Measurements from ENCODE around the gene ZNF385C. TPM values are rescaled to one million over a fixed set of nuclear protein-coding genes. Genes with fewer than 3 reads are reported as not detected.

Gene ZNF385C
- total RNA-seq, 4 donors from 2014 or later = not detected

DNA sequence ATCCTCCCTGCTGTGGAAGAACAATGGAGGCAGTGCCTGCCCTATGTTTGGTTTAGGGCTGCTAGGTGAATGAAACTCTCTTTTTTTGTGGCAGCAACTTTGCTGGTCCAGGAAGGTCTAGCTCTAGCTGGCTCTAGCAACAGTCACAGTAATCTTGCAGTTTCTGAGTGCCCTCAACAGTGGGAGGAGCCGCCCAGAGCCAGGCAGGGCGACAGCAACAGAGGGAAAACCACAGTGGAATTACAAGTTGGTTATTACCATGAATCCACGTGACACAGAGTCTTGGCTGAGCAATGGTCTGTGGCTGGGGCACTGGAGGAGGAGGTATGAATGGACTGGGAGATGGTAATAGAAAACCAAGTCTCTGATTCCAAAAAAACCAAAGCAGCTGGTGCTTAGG lies 34.7 kb upstream of the ZNF385C start:
- H3K27me3 ChIP-seq = no peaks in the 10 kb centered on the region
- H3K4me1 ChIP-seq = peaks cover 0 to 94% (median 29%) of the 10 kb centered on the region in 3 donors
- ATAC-seq = peak; percentile 19
- TF ChIP-seq POLR2AphosphoS5 (IDR thresholded peaks at IDR 0.05) = no peak
- TF ChIP-seq, protein P1, sequence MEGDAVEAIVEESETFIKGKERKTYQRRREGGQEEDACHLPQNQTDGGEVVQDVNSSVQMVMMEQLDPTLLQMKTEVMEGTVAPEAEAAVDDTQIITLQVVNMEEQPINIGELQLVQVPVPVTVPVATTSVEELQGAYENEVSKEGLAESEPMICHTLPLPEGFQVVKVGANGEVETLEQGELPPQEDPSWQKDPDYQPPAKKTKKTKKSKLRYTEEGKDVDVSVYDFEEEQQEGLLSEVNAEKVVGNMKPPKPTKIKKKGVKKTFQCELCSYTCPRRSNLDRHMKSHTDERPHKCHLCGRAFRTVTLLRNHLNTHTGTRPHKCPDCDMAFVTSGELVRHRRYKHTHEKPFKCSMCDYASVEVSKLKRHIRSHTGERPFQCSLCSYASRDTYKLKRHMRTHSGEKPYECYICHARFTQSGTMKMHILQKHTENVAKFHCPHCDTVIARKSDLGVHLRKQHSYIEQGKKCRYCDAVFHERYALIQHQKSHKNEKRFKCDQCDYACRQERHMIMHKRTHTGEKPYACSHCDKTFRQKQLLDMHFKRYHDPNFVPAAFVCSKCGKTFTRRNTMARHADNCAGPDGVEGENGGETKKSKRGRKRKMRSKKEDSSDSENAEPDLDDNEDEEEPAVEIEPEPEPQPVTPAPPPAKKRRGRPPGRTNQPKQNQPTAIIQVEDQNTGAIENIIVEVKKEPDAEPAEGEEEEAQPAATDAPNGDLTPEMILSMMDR (IDR thresholded peaks at IDR 0.05) = no peak
- no peak for TF ChIP-seq EP300 (IDR thresholded peaks at IDR 0.05)
- no peak for TF ChIP-seq POLR2A (IDR thresholded peaks at IDR 0.05)
- H3K27ac ChIP-seq = peak overlapping the region in 3 of 4 donors; percentile 49 to 66 (median 64)
- peaks cover 0 to 48% of the 10 kb centered on the region in 2 donors for H3K36me3 ChIP-seq
- WGBS, 2 donors (ENCODE audit: low coverage in 1 of 2) = 63 to 83% methylated on average over 1 of the region's 3 CpGs
- no peaks in the 10 kb centered on the region for H3K9me3 ChIP-seq
- H3K4me3 ChIP-seq = no peak overlapping the region

DNA sequence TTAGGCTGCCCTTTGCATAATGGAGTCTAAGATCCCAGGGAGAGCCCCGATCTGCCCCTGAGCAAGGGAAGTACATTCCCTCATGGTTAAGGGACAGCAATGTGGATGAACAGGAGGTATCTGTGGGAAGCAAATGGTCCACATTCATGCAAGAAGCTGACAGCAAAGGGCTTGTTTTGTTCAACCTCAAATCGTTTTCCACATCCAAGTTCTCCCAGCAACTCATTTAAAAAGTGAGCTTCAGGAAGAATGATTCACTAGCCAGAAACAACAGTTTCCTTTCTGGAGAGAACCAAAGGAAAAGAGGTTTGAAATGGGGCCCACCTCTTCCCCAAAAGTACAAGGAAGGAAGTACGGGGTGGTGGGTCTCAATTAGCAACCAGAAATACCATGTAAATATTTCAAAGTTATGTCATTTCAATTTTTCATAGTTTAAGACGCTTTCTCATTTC lies 33.7 kb upstream of the ZNF385C start:
- Histone ChIP-seq H3K4me3 (no peak overlapping the region), H3K9me3 (no peaks in the 10 kb centered on the region), H3K27ac (peak overlapping the region in 3 of 4 donors; percentile 49 to 81 (median 64)), H3K36me3 (peaks cover 0 to 57% of the 10 kb centered on the region in 2 donors), H3K27me3 (no peaks in the 10 kb centered on the region), H3K4me1 (peaks cover 0 to 87% (median 29%) of the 10 kb centered on the region in 3 donors)
- 43 to 49% methylated on average over 3 to 4 of the region's 4 CpGs for WGBS, 2 donors (ENCODE audit: low coverage in 1 of 2)
- no peak for TF ChIP-seq POLR2AphosphoS5 (IDR thresholded peaks at IDR 0.05)
- TF ChIP-seq POLR2A (IDR thresholded peaks at IDR 0.05) = no peak
- no peak for TF ChIP-seq EP300 (IDR thresholded peaks at IDR 0.05)
- TF ChIP-seq, protein P1 (IDR thresholded peaks at IDR 0.05) = no peak
- no peak for ATAC-seq

DNA sequence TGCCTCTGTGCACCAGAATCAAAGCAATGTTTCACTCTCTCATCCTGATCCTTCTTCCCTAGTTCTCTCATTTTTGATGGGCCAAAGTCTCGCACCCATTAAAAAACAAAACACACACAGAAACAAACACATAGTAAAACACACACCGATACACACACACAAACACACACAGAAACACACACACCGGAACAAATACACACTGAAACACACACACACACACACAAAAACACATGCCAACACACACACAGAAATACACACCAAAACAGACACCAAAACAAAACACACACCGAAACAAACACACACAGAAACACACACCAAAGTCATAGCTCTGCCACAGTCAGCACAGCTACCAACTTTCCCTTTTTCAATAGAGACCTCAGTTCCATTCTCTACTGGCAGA lies 33.0 kb upstream of the ZNF385C start:
- Histone ChIP-seq H3K4me3 (no peak overlapping the region), H3K27me3 (no peaks in the 10 kb centered on the region), H3K27ac (peak overlapping the region in 3 of 4 donors; percentile 49 to 81 (median 64)), H3K4me1 (peaks cover 0 to 79% (median 29%) of the 10 kb centered on the region in 3 donors), H3K36me3 (peaks cover 0 to 58% of the 10 kb centered on the region in 2 donors), H3K9me3 (no peaks in the 10 kb centered on the region)
- 78 to 100% methylated on average over 2 to 4 of the region's 4 CpGs for WGBS, 2 donors (ENCODE audit: low coverage in 1 of 2)
- ATAC-seq = no peak
- TF ChIP-seq, protein P1 (IDR thresholded peaks at IDR 0.05) = no peak
- TF ChIP-seq POLR2AphosphoS5 (IDR thresholded peaks at IDR 0.05) (no peak), EP300 (IDR thresholded peaks at IDR 0.05) (no peak), POLR2A (IDR thresholded peaks at IDR 0.05) (no peak)

DNA sequence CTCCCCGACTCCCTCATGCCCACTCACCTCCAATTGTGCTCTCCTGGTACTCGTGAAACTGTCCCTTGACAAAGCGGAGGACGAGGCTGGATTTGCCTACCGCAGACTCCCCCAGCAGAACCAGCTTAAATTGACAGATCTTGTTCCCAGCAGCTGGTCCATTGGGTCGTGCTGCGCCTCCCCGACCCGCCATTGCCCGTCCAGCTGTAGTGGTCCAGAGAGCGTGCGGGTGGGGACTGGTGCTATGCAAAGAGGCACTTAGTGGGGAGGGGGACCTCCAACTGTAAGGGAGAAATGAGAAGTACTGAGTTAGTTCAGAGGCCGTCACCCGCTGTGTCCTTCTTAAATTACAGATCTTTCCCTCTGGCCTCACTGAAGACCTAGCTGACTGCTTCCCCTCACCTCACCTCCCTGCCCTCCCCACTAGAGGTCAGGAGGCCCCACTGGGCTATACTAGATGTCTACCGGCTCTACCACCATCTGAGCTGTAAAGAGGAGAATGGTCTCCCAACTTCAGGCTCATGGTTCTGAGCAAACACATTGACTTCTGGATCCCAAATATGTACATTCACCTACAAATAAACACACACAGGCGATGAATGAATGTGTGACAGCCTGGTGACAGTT lies 32.1 kb upstream of the ZNF385C start:
- no peak overlapping the region for H3K4me3 ChIP-seq
- TF ChIP-seq, protein P1 (IDR thresholded peaks at IDR 0.05) = no peak
- TF ChIP-seq POLR2A (IDR thresholded peaks at IDR 0.05) (no peak), EP300 (IDR thresholded peaks at IDR 0.05) (no peak), POLR2AphosphoS5 (IDR thresholded peaks at IDR 0.05) (no peak)
- 75% methylated on average over 2 of the region's 16 CpGs; no CpG with 5 or more reads in 1 of the 2 donors for WGBS, 2 donors (ENCODE audit: low coverage in 1 of 2)

More for the DNA sequence above, 32.1 kb upstream of the ZNF385C start:
- Histone ChIP-seq H3K27me3 (no peaks in the 10 kb centered on the region), H3K36me3 (peaks cover 0 to 58% of the 10 kb centered on the region in 2 donors), H3K4me1 (peaks cover 0 to 71% (median 29%) of the 10 kb centered on the region in 3 donors), H3K9me3 (no peaks in the 10 kb centered on the region), H3K27ac (peak overlapping the region in 3 of 4 donors; percentile 49 to 81 (median 64))
- no peak for ATAC-seq
